GM12878 (cell line): ENCODE measurements around the gene HAO1. TPM values are rescaled to one million over a fixed set of nuclear protein-coding genes. Genes with fewer than 3 reads are reported as not detected.

Experiments used
- ATAC-seq: fragments of 200-7000 bp; cut with Tn5 transposase; 3 replicates; pipeline ENCODE4 v1.9.1; 2020; ENCODE audit warnings: mild to moderate bottlenecking, moderate library complexity
- BruUV-seq: library from RNA; stranded (reverse); fragments of 400-500 nt; replicated peaks from 2 replicates; lab custom pipeline; 2021; lab: Mats Ljungman, UMichigan
- CTCF ChIA-PET: fragments of 300-600 bp; sonication (Branson Sonifier 250); formaldehyde crosslinking; extraction: SDS; loops from one replicate; lab custom pipeline; 2021; ENCODE audit warnings: inconsistent platforms; lab: Yijun Ruan, JAX
- POLR2A ChIA-PET: fragments of 350-600 bp; formaldehyde crosslinking; extraction: SDS; loops from one replicate; lab custom pipeline; 2021; ENCODE audit warnings: inconsistent platforms; lab: Charles Lee
- RAD21 ChIA-PET: fragments of 300-600 bp; sonication (Branson Sonifier 250); formaldehyde crosslinking; loops from one replicate; lab custom pipeline; 2023; ENCODE audit warnings: antibody characterized with exemption; ENCODE audit not compliant: unreplicated experiment; lab: Charles Lee
- SMC1A ChIA-PET: fragments of 300-600 bp; sonication (Branson Sonifier 250); formaldehyde crosslinking; loops from one replicate; lab custom pipeline; 2023; ENCODE audit not compliant: unreplicated experiment, uncharacterized antibody; lab: Charles Lee
- DNase-seq: peaks from one replicate; pipeline ENCODE4 v3.0.0-alpha.2; 2011; ENCODE audit warnings: low read depth, low spot score
- FAIRE-seq: peaks from 3 replicates; lab custom pipeline; 2011; peaks lifted over from hg19 to GRCh38; lab: Jason Lieb, UNC
- H2AFZ ChIP-seq: 2 replicates; pipeline ENCODE4 v1.6.0; 2011; ENCODE audit warnings: low read depth, low read length, control low read depth; ENCODE audit not compliant: control insufficient read depth
- H3K27ac ChIP-seq: 2 replicates; pipeline ENCODE4 v1.5.1; 2011; ENCODE audit warnings: control low read depth; ENCODE audit not compliant: control insufficient read depth, insufficient read depth
- H3K27me3 ChIP-seq, 2 experiments: replicated peaks in 1 of 2; 2 replicates each; pipeline versions ENCODE4 v1.6.0 to v1.6.1; 2011; ENCODE audit warnings: low read length in 1 of 2; ENCODE audit not compliant: control insufficient read depth in 2 of 2, insufficient read depth in 2 of 2
- H3K36me3 ChIP-seq, 2 experiments: 2 replicates each; pipeline ENCODE4 v1.5.1; 2011; ENCODE audit warnings: low read length in 1 of 2; ENCODE audit not compliant: control insufficient read depth in 2 of 2, insufficient read depth in 2 of 2
- H3K4me1 ChIP-seq: 2 replicates; pipeline ENCODE4 v1.6.1; 2011; ENCODE audit warnings: mild to moderate bottlenecking, low read length, moderate library complexity, mixed read lengths; ENCODE audit not compliant: control insufficient read depth, insufficient read depth
- H3K4me2 ChIP-seq: 2 replicates; pipeline ENCODE4 v1.6.0; 2011; ENCODE audit warnings: control low read depth; ENCODE audit not compliant: control insufficient read depth, insufficient read depth
- H3K4me3 ChIP-seq: fragments of 200-600 bp; sonication (generic); 2 replicates; pipeline ENCODE4 v1.5.1; 2016
- H3K79me2 ChIP-seq: 2 replicates; pipeline ENCODE4 v1.6.0; 2011; ENCODE audit warnings: low read length; ENCODE audit not compliant: control insufficient read depth, insufficient read depth
- H3K9ac ChIP-seq: 2 replicates; pipeline ENCODE4 v1.8.0; 2011; ENCODE audit warnings: low read length, control low read depth, mixed read lengths; ENCODE audit not compliant: control insufficient read depth, insufficient read depth
- H3K9me3 ChIP-seq: replicated peaks from 3 replicates; pipeline ENCODE4 v1.5.1; 2011; ENCODE audit warnings: mild to moderate bottlenecking, low read length; ENCODE audit not compliant: control insufficient read depth, insufficient read depth
- H4K20me1 ChIP-seq: 2 replicates; pipeline ENCODE4 v1.6.0; 2011; ENCODE audit not compliant: control insufficient read depth, insufficient read depth
- BRCA1 ChIP-seq: IDR thresholded peaks from 2 replicates; pipeline ENCODE4 v1.6.1; 2011; ENCODE audit warnings: low read depth, low read length, improper control_type of control experiment
- CEBPB ChIP-seq, 2 experiments: fragments of 150-350 bp in 1 of 2; IDR thresholded peaks; 2 replicates each; pipeline ENCODE4 v1.6.1; 2012 to 2014; ENCODE audit warnings: low read depth in 2 of 2, low read length in 2 of 2, borderline replicate concordance in 1 of 2, inconsistent platforms in 1 of 2
- KAT2A ChIP-seq: conservative IDR thresholded peaks from 2 replicates; pipeline ENCODE4 v1.6.1; 2011; ENCODE audit warnings: low read depth, low read length; ENCODE audit not compliant: control insufficient read depth
- NR2C2 ChIP-seq: IDR thresholded peaks from 2 replicates; pipeline ENCODE4 v1.6.1; 2011; ENCODE audit warnings: borderline replicate concordance, low read depth; ENCODE audit not compliant: control insufficient read depth, insufficient read length
- PML ChIP-seq: IDR thresholded peaks from 2 replicates; pipeline ENCODE4 v1.6.1; 2012; ENCODE audit warnings: low read length, inconsistent platforms
- TCF12 ChIP-seq: IDR thresholded peaks from 2 replicates; pipeline ENCODE4 v1.6.1; 2011; ENCODE audit warnings: low read depth, mild to moderate bottlenecking, low read length
- WGBS: methylation state at CpG from one replicate; pipeline ENCODE4 v1.1.6; 2016; ENCODE audit warnings: low lambda C conversion rate; ENCODE audit not compliant: insufficient replicate concordance, insufficient coverage; ENCODE audit errors: missing lambda C conversion rate; 5-methylcytosine and 5-hydroxymethylcytosine counted together
- in situ Hi-C: fragments of 300-500 bp; cut with MboI; formaldehyde crosslinking; loops from 9 replicates; pipeline ENCODE4 v1.14.3; 2018; ENCODE audit warnings: mixed read lengths
- intact Hi-C: fragments of 100-400 bp; cut with micrococcal nuclease; formaldehyde crosslinking; loops from one replicate; pipeline ENCODE4 v1.14.2; 2022; ENCODE audit not compliant: unreplicated experiment
- polyA plus RNA-seq, 11 experiments: library from polyadenylated mRNA; depleted of rRNA in 4 of 11; unstranded in 6 of 11; stranded (reverse) in 5 of 11; fragments of >200 nt; fragmentation: Nextera tagmentation in 4 of 11; fragmentation: Illumina TruSeq in 1 of 11; extraction: Ambion mirVana in 4 of 11; extraction: Trizol in 1 of 11; gene quantifications; 1 replicate in 1 of 11; 2 replicates in 10 of 11; pipeline versions ENCODE4 v1.2.1 to v1.2.3, GENCODE V29; 2011 to 2016; ENCODE audit warnings: inconsistent platforms in 2 of 11, missing spikeins in 2 of 11, low read depth in 1 of 11
- total RNA-seq, 4 experiments: library from RNA; depleted of rRNA in 3 of 4; stranded (reverse); fragments of >200 nt in 3 of 4; fragmentation: Illumina TruSeq in 1 of 4; extraction: Trizol in 1 of 4; gene quantifications; 2 replicates each; pipeline versions ENCODE4 v1.2.1 to v1.2.3, GENCODE V29; 2013 to 2021
- TF ChIP-seq, protein P1 (sequence below): fragments of 450-650 bp; conservative IDR thresholded peaks from 2 replicates; pipeline ENCODE4 v1.6.1; 2017; ENCODE audit warnings: mild to moderate bottlenecking, moderate library complexity
- TF ChIP-seq, protein P2 (sequence below): fragments of 450-650 bp; IDR thresholded peaks from 2 replicates; pipeline ENCODE4 v1.6.1; 2018; ENCODE audit warnings: borderline replicate concordance, mild to moderate bottlenecking; ENCODE audit not compliant: partially characterized antibody
- TF ChIP-seq, protein P3 (sequence below): fragments of 450-650 bp; formaldehyde crosslinking; IDR thresholded peaks from 2 replicates; pipeline ENCODE4 v1.4.0; 2022; ENCODE audit warnings: mild to moderate bottlenecking, moderate library complexity
- TF ChIP-seq, protein P4 (sequence below): fragments of 450-650 bp; IDR thresholded peaks from 2 replicates; pipeline ENCODE4 v1.6.1; 2017; ENCODE audit warnings: low read depth, mild to moderate bottlenecking, moderate library complexity
- TF ChIP-seq, protein P5 (sequence below): IDR thresholded peaks from 2 replicates; pipeline ENCODE4 v1.6.1; 2012; ENCODE audit warnings: low read depth, low read length, improper control_type of control experiment

Gene HAO1
- total and polyA plus RNA-seq, 10 of the 15 experiments (the other 5 are each of a cell fraction or from before 2014, with no cell fraction given) = 0.03 to 0.29 (median 0.05) TPM; not detected in 7

DNA sequence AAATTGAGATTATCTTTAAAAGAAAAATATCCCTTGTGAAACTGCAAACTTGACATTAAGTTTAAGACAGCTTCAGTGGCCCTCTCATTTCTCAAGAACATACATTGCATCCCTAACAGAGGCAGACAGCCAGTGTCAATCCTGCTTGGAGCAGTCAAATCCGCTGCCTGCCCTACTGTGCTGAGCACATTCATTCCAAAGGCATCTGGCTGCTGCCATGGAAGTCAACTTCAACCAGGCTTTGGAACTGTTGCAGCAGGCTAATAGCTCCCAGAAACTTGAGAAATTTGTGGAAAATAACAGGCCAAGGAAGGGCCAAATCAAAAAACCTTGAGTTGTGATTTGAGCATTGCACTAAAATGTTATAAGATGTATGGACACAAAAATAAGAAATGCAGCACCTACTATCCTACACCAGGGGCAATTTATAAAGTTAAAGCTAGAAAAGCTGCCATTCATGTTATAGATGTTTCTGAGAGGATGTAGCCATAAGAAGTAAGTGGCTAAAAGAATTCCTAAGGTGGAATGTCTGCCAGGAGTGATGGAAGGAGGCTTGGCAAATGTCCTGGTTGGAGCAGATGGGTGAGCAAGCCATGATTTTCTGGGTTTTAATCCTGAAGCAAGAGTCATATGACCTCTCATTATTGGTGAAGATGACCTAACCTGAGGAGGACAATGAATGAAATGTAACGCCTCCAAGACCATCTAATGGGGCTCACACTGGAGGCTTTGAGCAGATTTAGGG is 31.4 kb upstream of the HAO1 start:
- Histone ChIP-seq H2AFZ (no peak overlapping the region), H3K4me1 (no peaks in the 10 kb centered on the region), H3K9ac (no peak overlapping the region), H3K4me2 (no peak overlapping the region), H3K27ac (no peak overlapping the region), H3K36me3 (no peaks in the 10 kb centered on the region), H3K79me2 (no peaks in the 10 kb centered on the region), H4K20me1 (no peaks in the 10 kb centered on the region), H3K4me3 (no peak overlapping the region), H3K9me3 (no peaks in the 10 kb centered on the region), H3K27me3 (no peaks in the 10 kb centered on the region)
- 11% methylated on average over 2 of the region's 2 CpGs for WGBS
- ChIA-PET CTCF (interaction anchor here (0.6 to 2.2 kb wide), 5 partner anchors 11 to 750 kb away, joined by 3 to 6 read pairs (median 4); no protein-coding TSS in a partner anchor), POLR2A (no interaction called here), RAD21 (no interaction called here), SMC1A (interaction anchor here (1.2 to 1.3 kb wide), 2 partner anchors 25 to 57 kb away, joined by 3 to 4 read pairs; no protein-coding TSS in a partner anchor)
- no TSS peak for BruUV-seq
- FAIRE-seq = no peak
- ATAC-seq = no peak
- no peak for DNase-seq
- in situ Hi-C loops (no loop called here), intact Hi-C loops (no loop called here)
- TF ChIP-seq CEBPB (IDR thresholded peaks at IDR 0.05; ENCODE audit: borderline replicate concordance in 1 of 2, low read depth in 2 of 2, low read length in 2 of 2) (no peak), KAT2A (no peak), TCF12 (no peak), NR2C2 (no peak), PML (no peak), BRCA1 (no peak)
- TF ChIP-seq, protein P1, sequence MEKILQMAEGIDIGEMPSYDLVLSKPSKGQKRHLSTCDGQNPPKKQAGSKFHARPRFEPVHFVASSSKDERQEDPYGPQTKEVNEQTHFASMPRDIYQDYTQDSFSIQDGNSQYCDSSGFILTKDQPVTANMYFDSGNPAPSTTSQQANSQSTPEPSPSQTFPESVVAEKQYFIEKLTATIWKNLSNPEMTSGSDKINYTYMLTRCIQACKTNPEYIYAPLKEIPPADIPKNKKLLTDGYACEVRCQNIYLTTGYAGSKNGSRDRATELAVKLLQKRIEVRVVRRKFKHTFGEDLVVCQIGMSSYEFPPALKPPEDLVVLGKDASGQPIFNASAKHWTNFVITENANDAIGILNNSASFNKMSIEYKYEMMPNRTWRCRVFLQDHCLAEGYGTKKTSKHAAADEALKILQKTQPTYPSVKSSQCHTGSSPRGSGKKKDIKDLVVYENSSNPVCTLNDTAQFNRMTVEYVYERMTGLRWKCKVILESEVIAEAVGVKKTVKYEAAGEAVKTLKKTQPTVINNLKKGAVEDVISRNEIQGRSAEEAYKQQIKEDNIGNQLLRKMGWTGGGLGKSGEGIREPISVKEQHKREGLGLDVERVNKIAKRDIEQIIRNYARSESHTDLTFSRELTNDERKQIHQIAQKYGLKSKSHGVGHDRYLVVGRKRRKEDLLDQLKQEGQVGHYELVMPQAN = no peak
- TF ChIP-seq, protein P2, sequence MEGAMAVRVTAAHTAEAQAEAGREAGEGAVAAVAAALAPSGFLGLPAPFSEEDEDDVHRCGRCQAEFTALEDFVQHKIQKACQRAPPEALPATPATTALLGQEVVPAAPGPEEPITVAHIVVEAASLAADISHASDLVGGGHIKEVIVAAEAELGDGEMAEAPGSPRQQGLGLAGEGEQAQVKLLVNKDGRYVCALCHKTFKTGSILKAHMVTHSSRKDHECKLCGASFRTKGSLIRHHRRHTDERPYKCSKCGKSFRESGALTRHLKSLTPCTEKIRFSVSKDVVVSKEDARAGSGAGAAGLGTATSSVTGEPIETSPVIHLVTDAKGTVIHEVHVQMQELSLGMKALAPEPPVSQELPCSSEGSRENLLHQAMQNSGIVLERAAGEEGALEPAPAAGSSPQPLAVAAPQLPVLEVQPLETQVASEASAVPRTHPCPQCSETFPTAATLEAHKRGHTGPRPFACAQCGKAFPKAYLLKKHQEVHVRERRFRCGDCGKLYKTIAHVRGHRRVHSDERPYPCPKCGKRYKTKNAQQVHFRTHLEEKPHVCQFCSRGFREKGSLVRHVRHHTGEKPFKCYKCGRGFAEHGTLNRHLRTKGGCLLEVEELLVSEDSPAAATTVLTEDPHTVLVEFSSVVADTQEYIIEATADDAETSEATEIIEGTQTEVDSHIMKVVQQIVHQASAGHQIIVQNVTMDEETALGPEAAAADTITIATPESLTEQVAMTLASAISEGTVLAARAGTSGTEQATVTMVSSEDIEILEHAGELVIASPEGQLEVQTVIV = no peak
- TF ChIP-seq, protein P3, sequence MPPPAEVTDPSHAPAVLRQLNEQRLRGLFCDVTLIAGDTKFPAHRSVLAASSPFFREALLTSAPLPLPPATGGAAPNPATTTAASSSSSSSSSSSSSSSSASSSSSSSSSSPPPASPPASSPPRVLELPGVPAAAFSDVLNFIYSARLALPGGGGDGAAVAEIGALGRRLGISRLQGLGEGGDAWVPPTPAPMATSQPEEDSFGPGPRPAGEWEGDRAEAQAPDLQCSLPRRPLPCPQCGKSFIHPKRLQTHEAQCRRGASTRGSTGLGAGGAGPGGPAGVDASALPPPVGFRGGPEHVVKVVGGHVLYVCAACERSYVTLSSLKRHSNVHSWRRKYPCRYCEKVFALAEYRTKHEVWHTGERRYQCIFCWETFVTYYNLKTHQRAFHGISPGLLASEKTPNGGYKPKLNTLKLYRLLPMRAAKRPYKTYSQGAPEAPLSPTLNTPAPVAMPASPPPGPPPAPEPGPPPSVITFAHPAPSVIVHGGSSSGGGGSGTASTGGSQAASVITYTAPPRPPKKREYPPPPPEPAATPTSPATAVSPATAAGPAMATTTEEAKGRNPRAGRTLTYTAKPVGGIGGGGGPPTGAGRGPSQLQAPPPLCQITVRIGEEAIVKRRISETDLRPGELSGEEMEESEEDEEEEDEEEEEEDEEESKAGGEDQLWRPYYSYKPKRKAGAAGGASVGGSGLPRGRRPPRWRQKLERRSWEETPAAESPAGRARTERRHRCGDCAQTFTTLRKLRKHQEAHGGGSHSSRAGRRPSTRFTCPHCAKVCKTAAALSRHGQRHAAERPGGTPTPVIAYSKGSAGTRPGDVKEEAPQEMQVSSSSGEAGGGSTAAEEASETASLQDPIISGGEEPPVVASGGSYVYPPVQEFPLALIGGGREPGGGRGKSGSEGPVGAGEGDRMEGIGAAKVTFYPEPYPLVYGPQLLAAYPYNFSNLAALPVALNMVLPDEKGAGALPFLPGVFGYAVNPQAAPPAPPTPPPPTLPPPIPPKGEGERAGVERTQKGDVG (CRISPR knock-in tag) = no peak
- TF ChIP-seq, protein P4, sequence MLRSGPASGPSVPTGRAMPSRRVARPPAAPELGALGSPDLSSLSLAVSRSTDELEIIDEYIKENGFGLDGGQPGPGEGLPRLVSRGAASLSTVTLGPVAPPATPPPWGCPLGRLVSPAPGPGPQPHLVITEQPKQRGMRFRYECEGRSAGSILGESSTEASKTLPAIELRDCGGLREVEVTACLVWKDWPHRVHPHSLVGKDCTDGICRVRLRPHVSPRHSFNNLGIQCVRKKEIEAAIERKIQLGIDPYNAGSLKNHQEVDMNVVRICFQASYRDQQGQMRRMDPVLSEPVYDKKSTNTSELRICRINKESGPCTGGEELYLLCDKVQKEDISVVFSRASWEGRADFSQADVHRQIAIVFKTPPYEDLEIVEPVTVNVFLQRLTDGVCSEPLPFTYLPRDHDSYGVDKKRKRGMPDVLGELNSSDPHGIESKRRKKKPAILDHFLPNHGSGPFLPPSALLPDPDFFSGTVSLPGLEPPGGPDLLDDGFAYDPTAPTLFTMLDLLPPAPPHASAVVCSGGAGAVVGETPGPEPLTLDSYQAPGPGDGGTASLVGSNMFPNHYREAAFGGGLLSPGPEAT = no peak
- TF ChIP-seq, protein P5, sequence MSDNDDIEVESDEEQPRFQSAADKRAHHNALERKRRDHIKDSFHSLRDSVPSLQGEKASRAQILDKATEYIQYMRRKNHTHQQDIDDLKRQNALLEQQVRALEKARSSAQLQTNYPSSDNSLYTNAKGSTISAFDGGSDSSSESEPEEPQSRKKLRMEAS = no peak
